Measurements from ENCODE around the gene POC1B.
"Not testable (repeated sequence)": the region's sequence is repeated elsewhere in the genome, so short reads cannot be mapped to it uniquely, and the experiment has no call there.

POC1B gene

DNA sequence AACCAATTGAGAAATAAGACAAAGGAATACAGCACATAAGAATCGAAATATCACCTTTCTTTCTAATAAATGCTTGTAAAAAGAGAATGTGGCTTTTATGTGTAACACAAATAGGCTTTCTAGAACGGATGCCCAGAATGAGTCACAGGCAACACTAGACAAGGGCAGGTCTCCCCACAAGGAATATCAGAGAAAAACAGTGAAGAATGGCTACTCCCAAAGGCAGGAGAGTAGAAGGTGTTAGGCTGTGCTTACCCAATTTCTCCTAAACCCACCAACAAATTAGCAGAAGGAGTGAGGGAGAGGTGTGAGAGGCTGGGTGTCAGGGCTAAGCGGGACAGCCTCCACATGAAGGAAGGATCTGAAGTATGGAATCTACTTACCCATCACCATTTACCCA is 56.5 kb downstream of the POC1B start:
- DNase-seq: no peak
- intact Hi-C loops (cut with DNase I): no loop called here

DNA sequence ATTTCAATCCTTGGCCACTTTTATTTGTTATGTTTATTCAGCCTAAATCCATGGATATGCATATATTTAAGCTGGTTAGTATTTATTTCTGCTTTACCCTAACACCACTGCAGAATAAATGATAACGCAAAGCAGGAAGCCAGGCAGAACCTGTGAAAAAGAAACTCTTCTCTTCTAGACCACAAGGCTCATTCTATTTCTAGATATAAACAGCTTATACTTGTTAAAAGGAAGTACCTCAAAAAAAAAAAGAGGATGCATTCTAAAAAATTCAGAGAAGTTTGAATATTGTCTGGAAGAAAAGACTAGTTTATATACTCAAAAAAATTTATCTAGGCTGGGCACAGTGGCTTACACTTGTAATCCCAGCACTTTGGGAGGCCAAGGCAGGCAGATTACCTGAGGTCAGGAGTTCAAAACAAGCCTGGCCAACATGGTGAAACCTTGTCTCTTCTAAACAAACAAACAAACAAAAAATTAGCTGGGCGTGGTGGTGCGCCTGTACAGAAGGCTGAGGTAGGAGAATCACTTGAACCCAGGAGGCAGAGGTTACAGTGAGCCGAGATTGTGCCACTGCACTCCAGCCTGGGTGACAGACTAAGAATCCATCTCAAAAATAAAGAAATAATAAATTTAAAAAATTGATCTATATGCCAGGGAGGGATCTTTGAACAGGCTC is 57.1 kb downstream of the POC1B start:
- no peak for DNase-seq
- intact Hi-C loops (cut with DNase I): no loop called here

DNA sequence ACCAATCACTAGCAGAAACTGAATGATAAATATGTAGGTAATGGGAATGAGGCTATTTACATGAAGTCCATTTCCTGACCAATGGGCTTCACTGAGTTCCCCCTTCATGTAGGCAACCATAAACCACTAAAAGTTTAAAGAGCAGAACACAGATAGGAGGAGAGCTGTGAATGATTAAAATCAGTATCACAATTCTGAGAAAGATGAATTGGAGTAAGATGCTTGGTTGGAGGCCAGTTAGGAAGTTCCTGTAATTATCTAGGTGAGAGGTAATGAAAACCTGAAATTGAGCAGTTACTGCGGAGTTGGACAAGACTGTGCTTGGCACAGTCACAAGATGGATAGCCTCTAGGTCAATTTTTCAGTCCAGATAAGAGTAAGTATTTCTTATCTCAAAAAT is 57.8 kb downstream of the POC1B start:
- intact Hi-C loops (cut with DNase I): no loop called here
- DNase-seq: no peak

DNA sequence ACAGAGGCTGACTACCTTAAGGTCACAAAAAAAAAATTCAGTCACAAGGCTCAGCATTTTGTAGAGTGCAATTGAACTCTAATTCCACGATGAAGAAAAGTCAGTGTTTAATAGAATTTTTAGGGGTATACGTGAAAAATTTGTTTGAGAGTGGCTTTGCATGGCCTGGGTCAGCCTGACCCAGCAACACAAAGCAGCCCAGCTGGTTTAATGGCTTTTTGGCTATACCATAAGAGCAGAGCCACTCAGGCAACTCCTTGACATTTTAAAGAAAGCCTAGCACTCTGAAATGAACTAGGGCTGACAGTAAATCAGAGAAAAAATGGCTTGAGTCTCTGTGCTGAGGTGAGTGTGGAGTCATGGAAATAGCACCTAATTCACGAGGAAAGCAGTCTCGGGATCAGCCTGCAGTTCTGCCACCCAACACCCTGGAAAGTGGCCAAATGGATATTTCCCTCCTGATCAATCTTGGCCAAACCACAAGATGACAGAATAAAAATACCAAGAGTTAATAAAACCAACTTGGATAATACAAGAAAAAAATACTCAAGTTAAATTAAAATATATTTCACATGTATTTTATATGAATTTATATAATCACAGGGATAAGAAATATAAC is 60.8 kb downstream of the POC1B start:
- intact Hi-C loops (cut with DNase I): loop anchor here (5.0 kb wide), 1 partner anchor 113 kb away; the partner anchor contains the start of gene DUSP6
- DNase-seq: no peak

DNA sequence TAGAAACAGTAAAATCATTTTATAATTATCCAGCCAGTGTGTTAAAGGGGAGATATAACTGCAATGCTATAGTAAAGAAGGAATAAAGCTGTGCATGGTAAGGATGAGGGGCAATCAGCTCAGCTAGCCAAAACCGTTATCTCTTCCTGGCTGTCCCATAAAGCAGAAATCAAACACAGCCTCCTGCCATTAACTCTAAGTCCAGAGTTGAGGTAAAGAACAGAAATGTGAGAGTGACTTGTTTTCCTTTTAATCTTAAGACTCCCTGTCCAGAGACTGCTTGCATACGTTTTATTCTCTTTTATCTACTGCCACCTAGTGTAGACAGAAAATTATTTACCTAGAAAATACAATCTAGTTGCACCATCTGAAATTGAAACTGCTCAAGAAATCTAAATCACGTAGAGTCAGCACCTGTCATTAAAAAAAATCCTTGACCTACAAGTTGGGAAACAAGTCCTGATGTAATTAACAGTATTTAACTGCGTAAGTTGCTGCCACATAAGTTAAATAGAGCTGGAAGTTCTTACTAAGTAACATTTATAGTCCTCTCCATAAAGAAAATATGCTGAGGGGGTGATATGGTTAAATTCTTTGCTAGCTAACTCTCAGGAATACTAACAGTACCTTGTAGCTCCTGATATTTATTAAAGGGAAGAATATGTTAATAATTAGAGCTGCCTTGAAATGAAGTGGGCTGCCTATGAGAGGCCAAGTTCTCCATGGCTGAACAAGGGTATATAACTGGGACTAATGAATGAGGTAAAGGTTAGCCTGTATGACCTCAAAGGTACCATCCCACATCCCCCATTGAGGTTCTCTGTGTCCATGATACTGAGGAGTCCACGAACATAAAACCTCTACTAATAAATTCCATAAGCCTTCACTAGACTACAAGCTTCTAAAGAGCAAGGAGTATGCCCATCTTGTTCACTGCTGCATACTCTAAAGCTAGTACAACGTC is 63.9 kb downstream of the POC1B start:
- intact Hi-C loops (cut with DNase I): loop anchor here (1.0 to 5.0 kb wide), 3 partner anchors 110 to 445 kb away; partner anchors contain the start of gene DUSP6
- no peak for DNase-seq

DNA sequence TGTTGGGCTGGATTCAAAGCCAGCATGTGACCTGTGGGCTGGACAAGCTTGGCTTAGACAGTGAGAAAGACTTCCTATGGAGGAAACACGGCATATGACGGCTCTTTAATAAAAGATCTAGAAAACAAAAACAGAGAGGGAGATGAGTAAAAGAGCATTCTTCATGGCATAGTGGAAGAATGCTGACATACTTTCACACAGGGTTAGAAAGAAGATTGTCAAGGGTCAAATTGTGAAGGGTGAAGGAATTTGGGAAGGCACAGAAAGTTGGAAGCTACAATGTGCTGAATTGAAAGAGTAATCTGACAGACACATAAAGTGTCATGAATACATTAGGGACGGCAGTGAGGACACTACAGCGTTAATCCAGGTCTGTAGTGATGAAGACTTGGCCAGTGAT is 64.7 kb downstream of the POC1B start:
- intact Hi-C loops (cut with DNase I): loop anchor here (1.0 to 5.0 kb wide), 3 partner anchors 109 to 444 kb away; partner anchors contain the start of gene DUSP6
- no peak for DNase-seq

DNA sequence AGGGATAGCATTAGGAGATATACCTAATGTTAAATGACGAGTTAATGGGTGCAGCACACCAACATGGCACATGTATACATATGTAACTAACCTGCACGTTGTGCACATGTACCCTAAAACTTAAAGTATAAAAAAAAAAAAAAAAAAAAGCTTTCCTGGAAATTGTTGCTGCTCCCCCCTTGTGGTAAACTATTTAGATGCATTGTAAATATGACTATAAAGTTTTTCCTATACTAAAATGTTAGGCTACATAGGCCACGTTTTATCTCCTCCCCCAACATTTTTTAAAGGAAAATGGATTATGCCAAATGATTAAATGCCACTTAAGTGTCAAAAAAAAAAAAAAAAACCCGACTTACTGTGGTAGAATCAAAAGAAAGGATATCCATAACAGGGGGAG is 66.6 kb downstream of the POC1B start:
- intact Hi-C loops (cut with DNase I); DNase-seq: not testable (repeated sequence)

DNA sequence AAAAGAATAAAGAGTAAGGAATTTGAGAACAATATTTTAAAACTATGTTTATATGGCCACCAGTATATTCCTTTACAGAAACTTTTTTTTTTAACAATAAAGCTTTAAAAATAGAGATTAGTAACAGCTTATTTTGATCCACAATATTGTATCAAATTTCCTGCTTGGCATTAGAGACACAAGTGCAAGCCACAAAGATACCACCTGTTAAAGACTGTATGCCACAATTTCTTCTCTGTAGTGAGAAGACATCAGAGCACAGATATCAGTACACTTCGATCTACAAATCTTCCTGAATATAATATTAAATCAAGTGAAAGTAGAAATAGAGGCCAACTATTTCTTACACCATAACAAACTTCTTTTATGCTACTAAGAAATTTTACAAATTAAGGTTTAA is 69.3 kb downstream of the POC1B start:
- no peak for DNase-seq
- intact Hi-C loops (cut with DNase I): no loop called here

DNA sequence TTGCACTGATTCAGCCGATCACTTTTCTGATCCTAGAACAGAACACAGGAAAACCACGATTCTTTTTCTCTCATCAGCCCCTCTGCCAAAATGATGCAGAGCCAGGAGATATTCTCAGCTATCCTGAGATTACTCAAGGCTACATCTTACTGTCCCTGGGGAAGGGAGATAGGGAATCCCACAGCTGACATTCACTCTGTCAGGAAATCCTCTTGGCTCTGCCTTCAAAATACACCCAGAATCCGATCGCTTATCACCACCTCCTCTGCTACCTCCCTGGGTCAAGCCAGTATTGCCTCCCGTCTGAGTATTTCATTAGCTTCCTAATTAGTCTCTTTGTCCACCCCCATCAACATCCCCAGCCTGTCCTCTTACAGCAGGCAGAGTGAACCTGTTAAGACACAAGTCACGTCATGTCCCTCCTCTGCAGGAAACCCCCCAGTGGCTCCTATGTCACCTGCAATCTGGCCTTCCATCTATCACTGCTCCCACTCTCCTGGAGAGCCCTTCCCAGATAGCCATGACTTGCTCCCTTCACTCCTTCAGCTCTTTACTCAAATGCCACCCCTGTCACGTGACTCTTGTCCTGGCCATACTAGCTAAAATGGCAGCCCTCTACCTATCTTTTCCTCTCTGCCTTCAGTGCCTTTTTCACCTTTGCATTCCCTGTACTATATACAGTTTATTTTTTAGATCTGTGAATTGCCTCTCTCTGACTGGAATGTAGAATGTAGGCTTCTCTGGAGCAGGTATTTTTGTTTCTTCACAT is 71.6 kb downstream of the POC1B start:
- intact Hi-C loops (cut with DNase I): no loop called here

DNA sequence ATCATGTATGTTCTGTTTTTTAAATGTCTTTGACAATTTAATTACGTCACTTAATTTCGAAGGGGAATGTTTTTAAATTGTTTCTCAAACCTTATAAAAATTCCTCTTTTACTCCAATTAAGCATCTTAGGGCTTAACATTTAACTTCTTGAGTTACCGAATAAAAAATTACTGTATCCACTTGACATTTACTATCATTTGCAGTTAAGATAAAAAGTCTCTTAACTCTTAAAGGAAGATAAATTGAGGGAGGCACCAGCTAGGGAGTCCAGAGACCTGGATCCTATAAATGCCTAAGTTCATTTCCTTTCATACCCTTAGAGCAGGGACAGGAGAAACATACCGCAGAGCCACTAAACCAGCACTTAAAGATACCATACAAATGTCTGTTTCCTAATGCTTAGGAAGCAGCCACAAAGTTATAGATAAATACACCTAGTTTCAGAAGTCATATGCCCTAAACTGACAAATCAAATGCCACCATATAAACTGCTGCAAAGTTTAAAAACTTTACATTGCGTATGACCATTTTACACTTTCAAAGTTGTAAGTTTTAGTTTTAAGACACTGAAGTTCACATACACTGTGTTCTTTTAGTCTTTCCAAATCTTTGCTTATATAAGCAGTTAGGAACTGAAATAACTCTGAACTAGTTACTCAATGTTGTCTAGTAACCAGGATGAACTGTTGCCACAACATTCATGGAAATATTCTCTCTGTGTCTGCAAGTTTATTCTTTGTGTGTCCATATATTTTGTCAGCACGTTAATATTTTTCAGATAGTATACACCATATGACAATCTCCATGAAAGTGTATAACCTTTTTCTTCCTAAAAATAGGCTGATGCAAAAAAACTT is 72.5 kb downstream of the POC1B start:
- intact Hi-C loops (cut with DNase I): no loop called here
- DNase-seq: no peak

More for the DNA sequence above, 71.6 kb downstream of the POC1B start:
- DNase-seq: no peak

DNA sequence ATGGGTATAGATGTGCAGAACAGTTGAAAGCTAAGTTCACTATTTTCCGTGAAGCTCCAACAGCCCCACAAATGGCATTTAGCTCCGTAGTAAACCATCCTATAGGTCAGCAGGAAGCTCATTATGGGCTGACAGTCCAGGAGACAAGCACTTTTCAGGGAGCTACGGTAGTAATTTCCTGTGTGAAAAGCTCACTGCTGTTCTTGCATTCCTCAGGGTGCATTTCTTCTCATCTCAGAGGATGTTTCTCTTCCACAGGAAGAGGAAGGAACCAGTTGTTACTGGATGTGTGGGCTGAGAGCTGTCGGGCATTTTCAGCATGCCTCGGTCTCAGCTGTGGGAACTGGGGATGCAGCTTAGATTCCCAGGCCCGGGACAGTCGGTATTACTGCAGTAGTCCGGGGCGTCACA is 74.0 kb downstream of the POC1B start:
- intact Hi-C loops (cut with DNase I): no loop called here
- DNase-seq: peak in 1 of 10 donors; percentile 79

DNA sequence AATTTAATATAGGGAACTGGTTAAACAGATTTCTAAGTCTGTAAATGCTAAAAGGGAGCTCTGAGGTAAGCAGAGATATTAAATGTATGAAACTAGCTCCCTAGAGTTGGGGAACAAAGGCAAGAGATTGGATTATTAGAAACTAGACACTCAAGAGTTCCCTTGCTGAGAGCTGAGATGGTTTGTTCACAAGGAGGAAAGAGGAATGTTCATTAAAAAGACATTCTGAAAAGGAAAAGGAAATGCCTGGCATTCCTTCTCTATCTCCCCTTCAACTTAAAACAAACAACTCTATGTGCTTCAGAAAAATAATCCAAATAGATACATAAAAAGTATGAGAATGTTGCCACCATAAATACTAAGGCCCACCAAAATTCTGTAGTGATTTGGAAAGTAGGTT is 74.9 kb downstream of the POC1B start:
- no peak for DNase-seq
- intact Hi-C loops (cut with DNase I): no loop called here

DNA sequence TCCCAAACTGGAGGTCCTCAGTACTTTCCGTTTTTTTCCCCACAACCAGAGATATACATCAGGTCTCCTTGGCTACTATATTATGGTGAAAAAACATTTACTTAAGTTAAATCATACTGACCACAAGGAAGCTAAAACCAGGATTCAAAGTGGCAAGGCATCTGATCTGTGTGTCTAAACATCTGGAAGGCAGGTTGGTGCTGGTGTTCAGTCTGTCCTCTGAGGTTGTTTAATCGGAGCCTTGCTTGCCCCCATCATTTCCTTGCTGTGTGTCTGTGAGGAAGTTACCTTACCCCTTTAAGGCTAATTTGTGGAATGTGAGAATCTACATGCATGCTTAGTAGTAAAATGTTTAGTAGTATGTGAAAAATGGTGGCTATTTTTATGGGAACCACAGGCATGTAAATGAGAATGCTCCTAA is 76.9 kb downstream of the POC1B start:
- DNase-seq: no peak
- intact Hi-C loops (cut with DNase I): no loop called here

DNA sequence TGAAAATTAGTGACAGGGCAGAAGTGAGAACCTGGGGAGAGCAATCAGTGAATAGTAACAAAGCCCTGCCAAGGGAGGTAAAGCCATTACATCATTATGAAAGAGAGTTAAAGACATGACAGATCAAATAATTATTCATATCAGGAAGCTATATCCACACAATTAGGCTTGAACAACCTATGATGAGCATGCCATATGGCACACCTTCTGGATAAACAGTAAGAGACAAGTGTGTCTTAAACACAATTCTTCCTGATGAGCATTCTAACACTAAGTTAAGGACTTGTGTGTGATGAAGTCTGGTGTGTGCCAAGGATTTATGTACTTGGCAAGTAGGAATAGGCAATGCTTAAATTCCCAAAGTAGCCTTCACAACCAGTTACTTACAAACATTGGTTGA is 77.3 kb downstream of the POC1B start:
- intact Hi-C loops (cut with DNase I): no loop called here
- no peak for DNase-seq

DNA sequence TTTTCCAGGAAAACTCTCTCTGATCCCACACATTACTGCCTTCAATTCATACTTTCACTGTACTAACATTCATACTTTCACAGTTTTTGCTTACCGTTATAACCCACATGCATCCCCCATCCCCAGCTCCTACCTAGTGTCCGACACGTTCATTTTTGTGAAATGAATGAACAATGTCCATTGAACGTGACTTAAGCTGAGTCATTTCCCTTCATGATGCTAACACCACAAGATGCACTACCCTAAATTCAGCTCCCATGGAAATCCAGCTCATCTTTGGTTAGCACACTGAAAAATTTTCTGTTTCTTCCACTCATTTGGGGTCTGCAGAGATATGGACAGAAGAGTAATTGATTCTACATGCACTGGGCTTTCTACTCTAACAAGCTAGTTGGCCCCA is 85.9 kb downstream of the POC1B start:
- DNase-seq: no peak
- intact Hi-C loops (cut with DNase I): no loop called here

DNA sequence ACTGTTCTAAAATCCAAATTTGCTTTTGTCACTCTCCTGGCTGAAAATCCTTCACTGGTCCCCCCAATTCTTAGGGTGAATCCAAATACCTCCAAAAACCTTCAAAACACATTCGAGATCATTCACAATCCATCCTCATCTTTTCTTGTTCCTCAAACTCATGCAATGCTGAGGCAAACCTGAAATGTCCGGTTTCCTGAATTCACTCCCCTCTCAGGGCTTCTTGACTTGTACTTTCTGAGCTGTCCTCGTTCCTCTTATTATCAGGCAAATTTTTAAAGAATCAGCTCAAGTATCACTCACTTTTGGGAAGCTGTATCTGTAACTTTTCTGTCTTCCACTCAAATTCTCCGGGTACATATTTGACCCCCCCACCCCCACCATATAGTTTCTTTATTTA is 88.6 kb downstream of the POC1B start:
- intact Hi-C loops (cut with DNase I): no loop called here

DNA sequence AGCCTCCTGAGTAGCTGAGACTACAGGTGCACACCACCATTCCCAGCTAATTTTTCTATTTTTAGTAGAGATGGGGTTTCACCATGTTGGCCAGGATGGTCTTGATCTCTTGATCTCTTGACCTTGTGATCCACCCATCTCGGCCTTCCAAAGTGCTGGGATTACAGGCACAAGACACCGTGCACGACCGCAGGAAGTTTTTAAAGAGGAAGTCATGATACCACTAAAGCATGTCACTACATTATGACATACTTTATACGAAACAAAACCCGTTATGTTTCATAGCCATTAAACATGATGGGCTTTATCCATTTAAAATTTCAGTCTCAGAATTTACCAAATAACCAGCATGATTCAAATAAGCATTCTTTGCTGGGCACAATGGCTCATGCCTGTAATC is 89.8 kb downstream of the POC1B start:
- intact Hi-C loops (cut with DNase I): no loop called here
- no peak for DNase-seq

More for the DNA sequence above, 88.6 kb downstream of the POC1B start:
- no peak for DNase-seq

DNA sequence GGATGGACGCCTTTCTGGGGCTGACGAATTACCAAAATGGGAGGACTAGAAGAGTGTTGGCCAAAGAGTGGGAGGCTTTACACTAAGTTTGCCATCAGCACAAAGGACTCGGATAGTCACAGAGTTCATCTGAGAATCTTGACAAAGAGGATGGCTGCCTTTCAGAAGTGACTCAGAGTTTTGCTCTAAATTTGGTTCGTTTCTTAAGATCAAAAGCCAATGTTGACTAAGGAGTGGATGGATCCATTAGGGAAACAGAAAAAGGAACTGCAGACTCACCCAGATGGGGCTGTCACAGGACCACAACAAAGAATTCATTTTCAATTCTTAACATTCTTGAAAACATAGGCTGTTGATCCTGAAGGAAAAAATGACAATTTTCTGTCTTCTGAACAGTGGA is 92.2 kb downstream of the POC1B start:
- intact Hi-C loops (cut with DNase I): no loop called here
- DNase-seq: no peak

DNA sequence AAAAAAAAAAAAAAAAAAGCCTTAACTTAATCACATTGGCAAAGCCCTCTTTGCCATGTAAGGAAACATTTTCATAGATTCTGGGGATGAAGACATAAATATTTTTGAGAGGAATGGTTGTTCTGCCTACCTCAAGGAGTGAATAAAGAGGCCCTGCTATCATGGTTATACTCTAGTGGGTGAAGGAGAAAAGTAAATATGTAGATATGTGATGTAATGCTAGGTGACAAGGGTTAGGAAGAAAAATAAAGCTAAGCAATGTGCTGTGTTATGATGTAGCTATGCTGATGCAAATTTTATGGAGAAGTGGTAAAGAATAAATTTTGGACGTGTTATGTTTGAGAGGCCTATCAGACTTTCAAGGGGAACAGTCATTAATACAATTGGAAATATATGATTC is 93.5 kb downstream of the POC1B start:
- intact Hi-C loops (cut with DNase I): no loop called here
- DNase-seq: no peak

All from posterior cingulate gyrus (tissue), 11 donors.